Endothelial cell of umbilical vein (primary cell): ENCODE results near the gene CNTN1. TPM values are rescaled to one million over a fixed set of nuclear protein-coding genes. Genes with fewer than 3 reads are reported as not detected.
"Not testable (repeated sequence)": the region's sequence is repeated elsewhere in the genome, so short reads cannot be mapped to it uniquely, and the experiment has no call there.

ENCODE experiments used
- BruUV-seq: library from RNA; stranded (reverse); fragments of 400-500 nt; replicated peaks from 2 replicates; lab custom pipeline; 2021; lab: Mats Ljungman, UMichigan
- CTCF ChIA-PET: fragments of 300-600, 350-600 bp; sonication (Branson Sonifier 250); formaldehyde crosslinking; loops from one replicate; lab custom pipeline; 2021; ENCODE audit warnings: antibody characterized with exemption, inconsistent platforms; lab: Charles Lee
- POLR2A ChIA-PET: fragments of 300-600, 350-600 bp; sonication (Branson Sonifier 250); formaldehyde crosslinking; loops from one replicate; lab custom pipeline; 2021; ENCODE audit warnings: antibody characterized with exemption, inconsistent platforms; lab: Charles Lee
- DNase-seq: peaks from one replicate; pipeline ENCODE4 v3.0.0-alpha.2; 2011; ENCODE audit warnings: low read depth, low spot score
- FAIRE-seq: peaks from 2 replicates; lab custom pipeline; 2011; peaks lifted over from hg19 to GRCh38; lab: Jason Lieb, UNC
- H2AFZ ChIP-seq: 2 replicates; pipeline ENCODE4 v1.6.0; 2012; ENCODE audit warnings: low read depth, low read length, control low read depth, inconsistent platforms
- H3K27ac ChIP-seq: 2 replicates; pipeline ENCODE4 v1.5.1; 2011; ENCODE audit warnings: low read depth, mild to moderate bottlenecking, control low read depth, low read length, moderate library complexity; ENCODE audit not compliant: insufficient read depth
- H3K27me3 ChIP-seq, 2 experiments: 2 replicates each; pipeline versions ENCODE4 v1.6.0 to v1.6.1; 2011; ENCODE audit warnings: low read length in 2 of 2, mixed read lengths in 1 of 2; ENCODE audit not compliant: control insufficient read depth in 2 of 2, insufficient read depth in 2 of 2
- H3K36me3 ChIP-seq, 2 experiments: 2 replicates in 1 of 2; 3 replicates in 1 of 2; pipeline ENCODE4 v1.5.1; 2011; ENCODE audit warnings: low read length in 2 of 2, mild to moderate bottlenecking in 1 of 2, moderate library complexity in 1 of 2; ENCODE audit not compliant: control insufficient read depth in 2 of 2, insufficient read depth in 2 of 2; ENCODE audit errors: extremely low read depth in 1 of 2
- H3K4me1 ChIP-seq: 3 replicates; pipeline ENCODE4 v1.5.1; 2011; ENCODE audit warnings: mild to moderate bottlenecking, low read length; ENCODE audit not compliant: control insufficient read depth, insufficient read depth; ENCODE audit errors: extremely low read depth
- H3K4me2 ChIP-seq: 2 replicates; pipeline ENCODE4 v1.6.1; 2011; ENCODE audit warnings: low read length, control low read depth, mixed read lengths; ENCODE audit not compliant: insufficient read depth
- H3K4me3 ChIP-seq, 3 experiments: fragments of 200-600 bp in 1 of 3; sonication (generic), shearing (Covaris generic) in 1 of 3; replicated peaks in 1 of 3; 2 replicates each; pipeline ENCODE4 v1.5.1; 2011 to 2016; ENCODE audit warnings: control low read depth in 3 of 3, low read length in 3 of 3, mild to moderate bottlenecking in 2 of 3, inconsistent platforms in 1 of 3, low read depth in 1 of 3, moderate library complexity in 1 of 3; ENCODE audit not compliant: insufficient read depth in 1 of 3
- H3K79me2 ChIP-seq: 2 replicates; pipeline ENCODE4 v1.6.0; 2012; ENCODE audit warnings: low read length, inconsistent platforms; ENCODE audit not compliant: control insufficient read depth, insufficient read depth
- H3K9ac ChIP-seq: replicated peaks from 2 replicates; pipeline ENCODE3; 2011; ENCODE audit warnings: low read length, control low read depth; ENCODE audit not compliant: insufficient read depth; ENCODE audit errors: extremely low read depth
- H3K9me1 ChIP-seq: replicated peaks from 3 replicates; pipeline ENCODE4 v1.6.0; 2011; ENCODE audit warnings: mild to moderate bottlenecking, low read length; ENCODE audit not compliant: control insufficient read depth, insufficient read depth; ENCODE audit errors: extremely low read depth
- H3K9me3 ChIP-seq: replicated peaks from 2 replicates; pipeline ENCODE4 v1.5.1; 2012; ENCODE audit warnings: low read length, inconsistent platforms; ENCODE audit not compliant: control insufficient read depth, insufficient read depth
- H4K20me1 ChIP-seq: replicated peaks from 2 replicates; pipeline ENCODE3; 2011; ENCODE audit warnings: mild to moderate bottlenecking, low read length; ENCODE audit not compliant: control insufficient read depth, insufficient read depth; ENCODE audit errors: extremely low read depth
- EZH2 ChIP-seq: IDR thresholded peaks from 2 replicates; pipeline ENCODE4 v1.6.1; 2012; ENCODE audit warnings: borderline replicate concordance, low read depth, mild to moderate bottlenecking, moderate library complexity, low read length, inconsistent platforms; ENCODE audit not compliant: severe bottlenecking
- FOS ChIP-seq: IDR thresholded peaks from 2 replicates; pipeline ENCODE4 v1.6.1; 2011; ENCODE audit warnings: mild to moderate bottlenecking, low read length, moderate library complexity, borderline replicate concordance; ENCODE audit not compliant: insufficient read depth
- GATA2 ChIP-seq: IDR thresholded peaks from 2 replicates; pipeline ENCODE4 v1.7.0; 2011; ENCODE audit warnings: low read depth, mild to moderate bottlenecking, moderate library complexity, mixed read lengths, low read length; ENCODE audit not compliant: insufficient read length, insufficient read depth
- JUN ChIP-seq: IDR thresholded peaks from 2 replicates; pipeline ENCODE4 v1.6.1; 2011; ENCODE audit warnings: borderline replicate concordance, low read depth; ENCODE audit not compliant: insufficient read length, insufficient read depth
- MAX ChIP-seq: IDR thresholded peaks from 2 replicates; pipeline ENCODE4 v1.6.1; 2011; ENCODE audit not compliant: insufficient read depth, insufficient read length
- MYC ChIP-seq: IDR thresholded peaks from one replicate; pipeline ENCODE4 v1.6.1; 2011; ENCODE audit warnings: mild to moderate bottlenecking, low read depth, low read length
- POLR2A ChIP-seq: IDR thresholded peaks from 2 replicates; pipeline ENCODE4 v1.6.1; 2012; ENCODE audit warnings: low read depth, mild to moderate bottlenecking, control low read depth, low read length
- POLR2AphosphoS5 ChIP-seq: IDR thresholded peaks from 2 replicates; pipeline ENCODE4 v1.6.1; 2012; ENCODE audit warnings: low read depth, mild to moderate bottlenecking, control low read depth, low read length, moderate library complexity; ENCODE audit not compliant: insufficient read depth
- dilution Hi-C: fragments of 300-500 bp; cut with MboI; formaldehyde crosslinking; loops from one replicate; pipeline ENCODE4 v1.15.0; 2019; ENCODE audit warnings: low sequenced_read_pairs; ENCODE audit not compliant: extremely low pct_ligation_motif_present
- intact Hi-C: fragments of 100-400 bp; cut with micrococcal nuclease; formaldehyde crosslinking; loops from one replicate; pipeline ENCODE4 v1.10.0; 2022
- polyA plus RNA-seq, 4 experiments: library from polyadenylated mRNA; depleted of rRNA in 3 of 4; stranded (reverse) in 3 of 4; unstranded in 1 of 4; fragments of >200 nt; gene quantifications; 2 replicates each; pipeline versions ENCODE4 v1.2.1 to v1.2.3, GENCODE V29; 2011 to 2012; ENCODE audit warnings: missing spikeins in 1 of 4
- total RNA-seq: library from RNA; stranded (reverse); gene quantifications from 2 replicates; pipeline ENCODE4 v1.2.3, GENCODE V29; 2021
- TF ChIP-seq, protein P1 (sequence below), 2 donors: IDR thresholded peaks; 1 replicate in 1 of 2; 2 replicates in 1 of 2; pipeline ENCODE4 v1.5.1; 2011; ENCODE audit warnings: low read length in 2 of 2, mild to moderate bottlenecking in 2 of 2, moderate library complexity in 2 of 2, control low read depth in 1 of 2, inconsistent platforms in 1 of 2, low read depth in 1 of 2; ENCODE audit not compliant: insufficient read depth in 1 of 2; ENCODE audit errors: extremely low read depth in 1 of 2

Gene CNTN1
- total and polyA plus RNA-seq, 2 donors (not counting 3 experiments of a cell fraction or from before 2014, with no cell fraction given): 0.07 TPM; not detected in 1

GRCh38 chr12:41076114-41076513 lies 383.9 kb downstream of the CNTN1 start:
- ChIA-PET CTCF (no interaction called here), POLR2A (no interaction called here)
- DNase-seq (no peak), FAIRE-seq (no peak)
- Histone ChIP-seq H3K36me3 (no peaks in the 10 kb centered on the region), H3K9me3 (no peaks in the 10 kb centered on the region), H3K27ac (no peak overlapping the region), H3K27me3 (no peaks in the 10 kb centered on the region), H3K4me2 (no peak overlapping the region), H4K20me1 (no peaks in the 10 kb centered on the region), H3K4me1 (no peaks in the 10 kb centered on the region), H2AFZ (no peak overlapping the region), H3K9ac (no peak overlapping the region), H3K9me1 (no peaks in the 10 kb centered on the region), H3K79me2 (no peaks in the 10 kb centered on the region), H3K4me3 (no peak overlapping the region)
- dilution Hi-C loops (no loop called here), intact Hi-C loops (no loop called here)
- no TSS peak for BruUV-seq
- TF ChIP-seq POLR2A (no peak), FOS (no peak), EZH2 (no peak), GATA2 (no peak), MYC (no peak), POLR2AphosphoS5 (no peak), JUN (no peak), MAX (no peak)
- TF ChIP-seq, protein P1, sequence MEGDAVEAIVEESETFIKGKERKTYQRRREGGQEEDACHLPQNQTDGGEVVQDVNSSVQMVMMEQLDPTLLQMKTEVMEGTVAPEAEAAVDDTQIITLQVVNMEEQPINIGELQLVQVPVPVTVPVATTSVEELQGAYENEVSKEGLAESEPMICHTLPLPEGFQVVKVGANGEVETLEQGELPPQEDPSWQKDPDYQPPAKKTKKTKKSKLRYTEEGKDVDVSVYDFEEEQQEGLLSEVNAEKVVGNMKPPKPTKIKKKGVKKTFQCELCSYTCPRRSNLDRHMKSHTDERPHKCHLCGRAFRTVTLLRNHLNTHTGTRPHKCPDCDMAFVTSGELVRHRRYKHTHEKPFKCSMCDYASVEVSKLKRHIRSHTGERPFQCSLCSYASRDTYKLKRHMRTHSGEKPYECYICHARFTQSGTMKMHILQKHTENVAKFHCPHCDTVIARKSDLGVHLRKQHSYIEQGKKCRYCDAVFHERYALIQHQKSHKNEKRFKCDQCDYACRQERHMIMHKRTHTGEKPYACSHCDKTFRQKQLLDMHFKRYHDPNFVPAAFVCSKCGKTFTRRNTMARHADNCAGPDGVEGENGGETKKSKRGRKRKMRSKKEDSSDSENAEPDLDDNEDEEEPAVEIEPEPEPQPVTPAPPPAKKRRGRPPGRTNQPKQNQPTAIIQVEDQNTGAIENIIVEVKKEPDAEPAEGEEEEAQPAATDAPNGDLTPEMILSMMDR (IDR thresholded peaks at IDR 0.05; ENCODE audit: extremely low read depth in 1 of 2, insufficient read depth in 1 of 2, low read depth in 1 of 2, low read length in 2 of 2): no peak

DNA sequence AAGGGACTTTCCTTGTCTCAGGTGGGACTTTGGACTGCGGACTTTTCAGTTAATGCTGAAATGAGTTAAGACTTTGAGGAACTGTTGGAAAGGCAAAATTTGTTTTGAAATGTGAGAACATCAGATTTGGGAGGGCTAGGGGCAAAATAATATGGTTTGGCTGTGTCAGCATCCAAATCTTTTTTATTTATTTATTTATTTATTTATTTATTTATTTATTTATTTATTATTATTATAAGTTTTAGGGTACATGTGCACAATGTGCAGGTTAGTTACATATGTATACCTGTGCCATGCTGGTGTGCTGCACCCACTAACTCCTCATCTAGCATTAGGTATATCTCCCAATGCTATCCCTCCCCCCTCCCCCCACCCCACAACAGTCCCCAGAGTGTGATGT lies 389.0 kb downstream of the CNTN1 start:
- H3K36me3 ChIP-seq, H3K27ac ChIP-seq, BruUV-seq, H3K9me3 ChIP-seq, FAIRE-seq, DNase-seq, H3K9me1 ChIP-seq, dilution Hi-C loops, H2AFZ ChIP-seq, H3K79me2 ChIP-seq, intact Hi-C loops, H3K27me3 ChIP-seq, H3K4me3 ChIP-seq, CTCF ChIA-PET, H3K4me1 ChIP-seq, H3K4me2 ChIP-seq, H4K20me1 ChIP-seq, POLR2A ChIA-PET, H3K9ac ChIP-seq: not testable (repeated sequence)
